Kidney (tissue), 14 donors: ENCODE data around the gene FN3KRP. TPM values are rescaled to one million over a fixed set of nuclear protein-coding genes. Genes with fewer than 3 reads are reported as not detected.

Source experiments
- DNase-seq, 5 donors: peaks; one replicate each; pipeline ENCODE4 v3.0.0-alpha.2; 2013 to 2020
- FAIRE-seq: peaks from 2 replicates; lab custom pipeline; 2012; peaks lifted over from hg19 to GRCh38; lab: Jason Lieb, UNC
- H3K27ac ChIP-seq, 2 donors: one replicate each; pipeline ENCODE4 v1.7.0; 2013; ENCODE audit warnings: low read depth in 2 of 2, low read length in 2 of 2, inconsistent platforms in 1 of 2
- H3K27me3 ChIP-seq: one replicate; pipeline ENCODE4 v1.7.1; 2013; ENCODE audit warnings: low read length, inconsistent platforms; ENCODE audit not compliant: control insufficient read depth, insufficient read depth
- H3K36me3 ChIP-seq, 3 donors: one replicate each; pipeline versions ENCODE4 v1.7.0 to v1.7.1; 2013; ENCODE audit warnings: low read length in 3 of 3, control low read depth in 1 of 3, inconsistent platforms in 1 of 3; ENCODE audit not compliant: insufficient read depth in 3 of 3, control insufficient read depth in 2 of 3
- H3K4me1 ChIP-seq, 3 donors: one replicate each; pipeline versions ENCODE4 v1.7.0 to v1.7.1; 2013; ENCODE audit warnings: low read length in 3 of 3, inconsistent platforms in 1 of 3, low read depth in 1 of 3; ENCODE audit not compliant: control insufficient read depth in 2 of 3, insufficient read depth in 2 of 3
- H3K4me3 ChIP-seq, 3 donors: one replicate each; pipeline versions ENCODE4 v1.7.0 to v1.8.1; 2013; ENCODE audit warnings: low read length in 3 of 3, control low read depth in 1 of 3, inconsistent platforms in 1 of 3
- H3K9ac ChIP-seq, 3 donors: one replicate each; pipeline versions ENCODE4 v1.7.0 to v1.7.1; 2013; ENCODE audit warnings: low read length in 3 of 3, control low read depth in 1 of 3, inconsistent platforms in 1 of 3
- H3K9me3 ChIP-seq, 3 donors: one replicate each; pipeline versions ENCODE4 v1.7.0 to v1.7.1; 2013; ENCODE audit warnings: low read length in 3 of 3, control low read depth in 1 of 3, inconsistent platforms in 1 of 3; ENCODE audit not compliant: control insufficient read depth in 2 of 3, insufficient read depth in 1 of 3
- CTCF ChIP-seq: IDR thresholded peaks from 3 replicates; pipeline ENCODE4 v1.5.1; 2012; ENCODE audit warnings: mild to moderate bottlenecking, moderate library complexity, borderline replicate concordance; ENCODE audit not compliant: insufficient read depth; ENCODE audit errors: extremely low read depth
- intact Hi-C: fragments of 100-400 bp; cut with DNase I; formaldehyde crosslinking; loops from one replicate; pipeline ENCODE4 v1.11.1; 2022
- polyA plus RNA-seq: library from polyadenylated mRNA; stranded (reverse); fragments of 350-450 nt; fragmentation: Illumina TruSeq; extraction: RNeasy Lipid Tissue Mini Kit (QIAGEN cat#74804); gene quantifications from one replicate; pipeline ENCODE4 v1.2.3, GENCODE V29; 2014; ENCODE audit warnings: low read depth, low replicate concordance; ENCODE audit not compliant: insufficient read depth
- total RNA-seq: library from RNA; stranded (reverse); fragmentation: NEBNext Ultra II Directional; extraction: Animal tissue kit (Norgen Biotek cat#: 25700); gene quantifications from one replicate; pipeline ENCODE4 v1.2.1, GENCODE V29; 2021
- donor health status: control.
- donor health status: control.
- donor health status: control.
- donor health status: control.
- donor health status: control.
- donor health status: DM: yes; HTN: yes; CAD: no.
- donor health status: Normal renal cell carcinoma (clear cell type).

FN3KRP gene
- total and polyA plus RNA-seq, 2 donors from 2014 or later = 30.6 to 36.6 TPM

- intact Hi-C loops = no loop called here
- no peak overlapping the region for H3K27ac ChIP-seq
- FAIRE-seq = no peak
Measured at GRCh38 chr17:82698974-82699442, 17.5 kb upstream of the FN3KRP start.

GRCh38 chr17:82699551-82699950 lies 17.0 kb upstream of the FN3KRP start:
- peaks cover 0 to 18% (median 0%) of the 10 kb centered on the region in 3 donors for H3K4me1 ChIP-seq
- no peaks in the 10 kb centered on the region for H3K27me3 ChIP-seq
- H3K9me3 ChIP-seq = peaks cover 0 to 3% (median 0%) of the 10 kb centered on the region in 3 donors
- FAIRE-seq = no peak
- intact Hi-C loops = no loop called here
- H3K27ac ChIP-seq = no peak overlapping the region
- peak overlapping the region in 2 of 3 donors; percentile 56 to 62 for H3K9ac ChIP-seq
- no peaks in the 10 kb centered on the region for H3K36me3 ChIP-seq
- no peak for TF ChIP-seq CTCF
- H3K4me3 ChIP-seq = peak overlapping the region; percentile 74 to 82 (median 74)
- DNase-seq = peak in 1 of 5 donors; percentile 57

More at GRCh38 chr17:82698974-82699442, 17.5 kb upstream of the FN3KRP start:
- peaks cover 0 to 18% (median 0%) of the 10 kb centered on the region in 3 donors for H3K4me1 ChIP-seq
- no peak for DNase-seq
- no peak for TF ChIP-seq CTCF
- peak overlapping the region; percentile 74 to 82 (median 74) for H3K4me3 ChIP-seq
- H3K36me3 ChIP-seq = no peaks in the 10 kb centered on the region
- peak overlapping the region in 2 of 3 donors; percentile 56 to 62 for H3K9ac ChIP-seq
- H3K9me3 ChIP-seq = peaks cover 0 to 5% (median 0%) of the 10 kb centered on the region in 3 donors
- no peaks in the 10 kb centered on the region for H3K27me3 ChIP-seq

- TF ChIP-seq CTCF = no peak
- H3K9ac ChIP-seq = no peak overlapping the region
- intact Hi-C loops = no loop called here
- peaks cover 0 to 8% (median 0%) of the 10 kb centered on the region in 3 donors for H3K4me1 ChIP-seq
- H3K27me3 ChIP-seq = no peaks in the 10 kb centered on the region
- peak in 1 of 5 donors; percentile 48 for DNase-seq
- H3K9me3 ChIP-seq = no peaks in the 10 kb centered on the region
- no peak overlapping the region for H3K4me3 ChIP-seq
- H3K27ac ChIP-seq = no peak overlapping the region
- no peaks in the 10 kb centered on the region for H3K36me3 ChIP-seq
- FAIRE-seq = no peak
Measured at GRCh38 chr17:82702231-82702927, 14.1 kb upstream of the FN3KRP start.
